Dermis blood vessel endothelial cell (primary cell): ENCODE results near the gene CUX1. TPM values are rescaled to one million over a fixed set of nuclear protein-coding genes. Genes with fewer than 3 reads are reported as not detected.
A peak's percentile ranks its signal among the peaks of the same experiment; 100 is the strongest.
"Not testable (repeated sequence)": the region's sequence is repeated elsewhere in the genome, so short reads cannot be mapped to it uniquely, and the experiment has no call there.

ENCODE experiments used
- DNase-seq: peaks from one replicate; pipeline ENCODE4 v3.0.0; 2010
- total RNA-seq: library from RNA; depleted of rRNA; stranded (reverse); fragments of >200 nt; gene quantifications from 2 replicates; pipeline ENCODE4 v1.2.3, GENCODE V29; 2014

CUX1 gene
- total RNA-seq, 1 donor from 2014 or later = 39.5 TPM

DNA sequence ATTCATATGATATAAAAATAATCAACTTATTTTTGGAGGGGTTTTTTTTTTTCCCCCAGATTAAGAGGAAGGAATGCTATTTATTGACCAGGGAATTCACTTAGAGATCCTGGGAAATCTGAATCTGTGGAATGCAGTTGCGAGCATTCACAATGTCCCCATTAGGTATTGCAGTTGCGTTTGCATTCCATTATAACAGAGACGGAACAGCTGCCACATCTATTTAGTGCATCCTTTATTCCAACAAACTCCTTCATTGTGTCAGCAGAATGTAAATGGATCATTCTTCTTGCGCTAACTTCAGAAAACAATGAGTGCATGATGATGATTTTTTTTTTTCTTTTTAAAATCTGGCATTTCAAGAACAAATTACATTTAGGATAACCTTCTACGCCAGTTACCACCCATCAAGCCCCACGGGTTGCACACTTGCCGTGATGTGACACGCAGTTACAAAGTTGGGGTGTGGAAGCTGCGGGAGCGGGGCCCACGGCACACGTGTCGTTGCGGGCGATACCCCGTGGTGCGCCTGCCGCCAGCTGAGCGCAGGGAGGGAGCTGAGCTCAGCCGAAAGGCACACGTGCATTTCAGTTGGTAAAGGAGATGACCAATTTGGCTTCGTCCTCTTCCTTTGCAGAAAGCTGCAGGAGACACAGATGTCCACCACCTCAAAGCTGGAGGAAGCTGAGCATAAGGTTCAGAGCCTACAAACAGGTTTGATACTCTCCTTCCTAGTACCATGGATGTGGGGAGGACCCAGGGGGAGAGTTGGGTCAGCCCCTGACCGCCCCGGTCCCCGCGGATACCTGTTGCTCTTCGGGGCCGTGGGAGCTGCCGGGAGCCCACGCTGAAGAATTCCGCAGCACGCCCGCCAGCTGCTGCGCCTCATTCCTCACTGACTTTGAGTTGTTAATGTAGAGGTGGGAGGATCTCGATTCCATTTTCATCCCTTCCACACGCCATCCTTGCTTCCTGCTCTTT is 293.9 kb downstream of the CUX1 start:
- no peak for DNase-seq

DNA sequence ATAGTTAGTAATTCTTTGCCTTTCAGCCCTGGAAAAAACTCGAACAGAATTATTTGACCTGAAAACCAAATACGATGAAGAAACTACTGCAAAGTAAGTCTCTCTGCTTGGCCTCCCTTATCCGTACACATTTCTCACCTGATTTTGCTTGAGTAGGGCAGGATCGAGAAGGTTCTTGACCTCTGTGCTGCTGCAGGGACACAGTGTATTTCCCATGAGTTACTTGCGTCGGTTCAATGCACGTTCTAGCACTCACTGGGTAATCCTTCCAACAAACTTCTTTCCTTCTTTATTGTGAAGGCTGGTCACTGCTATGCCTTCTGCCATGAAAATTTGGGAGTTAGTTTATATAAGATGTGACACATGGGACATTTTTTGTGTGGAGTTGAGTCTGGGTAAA is 297.8 kb downstream of the CUX1 start:
- DNase-seq = no peak

DNA sequence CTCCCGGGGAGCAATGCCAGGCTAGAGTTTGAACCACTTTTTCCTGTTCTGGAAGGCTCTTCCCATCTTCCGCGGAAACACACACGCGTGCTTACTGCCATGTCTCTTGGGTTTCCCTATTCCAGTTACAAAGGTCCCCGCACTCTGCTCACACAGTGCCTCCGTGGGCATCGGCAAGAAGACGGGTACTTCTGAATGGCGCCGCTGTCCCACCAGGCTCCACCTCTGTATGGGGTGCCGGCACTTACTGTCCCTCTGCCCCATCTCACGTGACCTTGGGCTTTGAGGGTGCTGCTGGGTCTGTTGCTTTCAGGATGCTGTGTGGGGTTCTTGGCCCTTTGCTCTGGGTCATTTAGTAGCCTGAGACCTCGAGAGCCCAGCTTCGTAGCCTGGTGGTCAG is 298.5 kb downstream of the CUX1 start:
- no peak for DNase-seq

DNA sequence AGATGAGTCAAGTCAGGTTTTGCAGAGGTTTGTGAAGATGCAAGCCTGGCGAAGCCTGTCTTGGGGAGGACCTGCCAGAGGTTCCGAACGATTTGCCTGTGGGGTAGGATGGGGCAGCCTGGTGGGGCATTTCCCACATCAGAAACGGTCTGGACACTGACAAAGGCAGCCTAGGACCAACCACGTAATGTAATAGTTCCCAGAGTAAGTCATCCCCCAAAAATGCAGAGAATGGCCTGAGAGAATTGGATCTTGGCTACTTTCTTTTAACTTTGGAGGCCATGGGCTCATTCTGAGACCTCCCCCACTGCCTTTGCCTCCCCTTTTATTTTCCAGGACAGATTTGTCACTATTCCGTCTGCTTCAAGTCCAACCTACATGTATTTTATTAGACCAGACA is 300.3 kb downstream of the CUX1 start:
- no peak for DNase-seq

DNA sequence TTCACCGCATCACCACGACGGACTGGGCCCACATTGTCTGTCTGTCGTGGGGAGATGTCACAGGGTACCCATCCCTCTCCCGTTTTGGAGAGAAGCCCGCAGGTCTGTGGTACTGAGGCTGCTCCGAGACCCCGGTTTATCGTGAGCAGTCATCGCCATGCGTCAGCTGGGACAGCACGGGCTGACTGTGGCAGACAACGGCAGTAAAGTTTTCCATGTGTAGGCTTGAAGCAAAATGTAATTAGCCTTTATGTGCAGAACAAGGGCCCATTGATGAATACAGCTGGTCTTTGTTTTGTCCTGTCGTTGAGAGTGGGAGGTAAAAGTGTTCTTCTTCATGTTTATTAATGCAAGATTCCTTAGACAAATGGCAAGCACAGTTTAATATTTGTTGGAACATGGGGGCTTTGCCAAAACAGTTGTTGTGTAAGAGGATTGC is 301.8 kb downstream of the CUX1 start:
- DNase-seq = no peak

DNA sequence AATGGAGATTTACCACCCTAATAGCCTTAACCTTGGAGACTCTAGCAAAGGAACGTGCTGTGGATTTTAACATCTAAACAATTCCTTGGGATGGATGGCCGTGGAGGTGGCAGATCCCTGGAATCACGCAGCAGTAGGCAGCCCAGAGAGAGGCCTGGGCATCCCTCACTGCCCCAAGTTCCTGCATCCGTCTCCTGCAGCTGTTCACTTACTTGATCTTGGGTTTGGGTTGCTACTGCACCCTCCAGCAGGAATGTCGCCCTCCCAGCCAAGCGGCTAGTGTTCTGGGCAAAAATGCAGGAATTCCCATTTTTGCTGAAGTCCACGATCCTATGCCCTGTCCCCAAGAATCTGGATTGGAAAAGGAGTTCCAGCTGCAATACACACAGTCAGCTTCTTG is 302.5 kb downstream of the CUX1 start:
- DNase-seq = no peak

DNA sequence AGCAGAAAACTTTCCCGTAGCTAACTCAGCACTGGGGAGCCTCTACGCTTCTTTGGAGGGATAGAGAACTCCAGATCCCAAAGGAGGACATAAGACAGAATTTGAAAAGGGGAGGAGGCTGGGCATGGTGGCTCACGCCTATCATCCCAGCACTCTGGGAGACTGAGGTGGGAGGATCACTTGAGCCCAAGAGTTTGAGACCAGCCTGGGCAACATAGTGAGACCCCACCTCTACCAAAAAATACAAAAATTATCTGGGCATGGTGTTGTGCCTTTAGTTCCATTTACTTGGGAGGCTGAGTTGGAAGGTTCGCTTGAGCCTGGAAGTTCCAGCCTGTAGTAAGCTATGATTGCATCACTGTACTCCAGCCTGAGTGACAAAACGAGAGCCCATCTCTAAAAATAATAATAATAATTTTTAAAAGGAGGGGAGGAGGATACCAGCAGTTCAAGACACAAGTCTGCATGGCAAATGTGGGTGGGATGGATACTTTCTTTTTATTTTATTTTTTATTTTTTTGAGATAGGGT is 303.3 kb downstream of the CUX1 start:
- no peak for DNase-seq

DNA sequence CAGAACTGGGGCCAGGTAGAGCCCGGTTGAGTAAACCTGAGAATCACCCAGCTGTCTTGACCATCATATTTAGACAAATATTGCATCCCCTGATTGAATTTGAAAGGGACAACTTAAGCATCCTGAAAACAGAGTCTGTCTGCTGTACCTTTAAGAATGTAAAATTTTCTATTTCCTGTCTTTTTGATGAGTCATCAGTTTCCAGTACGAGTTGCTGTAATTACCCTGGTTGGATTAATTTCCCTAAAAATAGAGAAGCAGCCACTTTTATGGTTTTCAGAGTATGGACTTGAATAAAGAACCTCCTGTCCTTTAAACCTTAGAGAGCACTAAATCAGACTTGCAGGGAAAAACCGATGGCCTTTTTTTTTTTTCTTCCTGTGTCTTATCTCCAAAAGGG is 304.6 kb downstream of the CUX1 start:
- peak; percentile 40 for DNase-seq

DNA sequence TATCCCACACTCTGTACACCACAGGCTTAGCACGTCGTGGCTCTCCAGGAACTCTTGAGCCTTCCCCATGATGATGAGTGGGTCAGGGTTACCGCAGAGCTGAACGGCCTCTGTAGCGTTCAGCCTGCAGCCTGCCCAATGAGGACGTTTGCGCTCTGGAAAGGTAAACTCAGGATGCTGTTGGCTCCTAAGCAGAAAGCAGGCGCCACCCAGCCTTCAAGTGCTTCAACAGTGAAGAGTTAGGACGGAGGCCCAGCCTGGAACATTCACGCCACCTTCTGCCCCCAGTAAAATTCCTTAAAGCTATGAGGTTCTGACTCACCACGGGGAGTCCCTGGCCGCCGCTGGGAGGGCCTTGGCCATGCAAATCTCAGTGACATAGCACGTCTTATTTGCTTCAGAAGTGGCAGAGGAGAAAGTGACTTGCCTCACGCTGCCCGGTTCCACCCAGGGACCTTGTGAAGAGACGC is 307.7 kb downstream of the CUX1 start:
- DNase-seq = peak; percentile 18

DNA sequence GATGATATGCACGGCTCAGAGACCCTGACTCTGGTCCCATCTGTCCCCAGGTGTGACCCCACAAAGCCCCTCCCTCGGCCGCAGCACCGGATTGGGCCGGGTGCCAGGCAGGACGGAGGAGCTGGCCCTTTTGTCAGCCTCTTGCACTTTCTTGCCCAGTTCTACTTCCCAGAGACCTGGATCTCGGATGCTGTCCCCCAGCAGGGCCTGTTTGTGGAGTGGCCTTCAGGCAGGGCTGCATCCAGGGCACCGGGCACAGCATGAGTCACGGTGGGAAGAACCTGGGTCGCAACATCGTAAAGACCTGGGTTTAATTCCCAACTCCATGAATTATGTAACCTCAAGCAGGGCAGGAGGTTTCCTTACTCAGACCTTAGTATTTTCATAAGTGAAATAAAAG is 310.9 kb downstream of the CUX1 start:
- DNase-seq = no peak

DNA sequence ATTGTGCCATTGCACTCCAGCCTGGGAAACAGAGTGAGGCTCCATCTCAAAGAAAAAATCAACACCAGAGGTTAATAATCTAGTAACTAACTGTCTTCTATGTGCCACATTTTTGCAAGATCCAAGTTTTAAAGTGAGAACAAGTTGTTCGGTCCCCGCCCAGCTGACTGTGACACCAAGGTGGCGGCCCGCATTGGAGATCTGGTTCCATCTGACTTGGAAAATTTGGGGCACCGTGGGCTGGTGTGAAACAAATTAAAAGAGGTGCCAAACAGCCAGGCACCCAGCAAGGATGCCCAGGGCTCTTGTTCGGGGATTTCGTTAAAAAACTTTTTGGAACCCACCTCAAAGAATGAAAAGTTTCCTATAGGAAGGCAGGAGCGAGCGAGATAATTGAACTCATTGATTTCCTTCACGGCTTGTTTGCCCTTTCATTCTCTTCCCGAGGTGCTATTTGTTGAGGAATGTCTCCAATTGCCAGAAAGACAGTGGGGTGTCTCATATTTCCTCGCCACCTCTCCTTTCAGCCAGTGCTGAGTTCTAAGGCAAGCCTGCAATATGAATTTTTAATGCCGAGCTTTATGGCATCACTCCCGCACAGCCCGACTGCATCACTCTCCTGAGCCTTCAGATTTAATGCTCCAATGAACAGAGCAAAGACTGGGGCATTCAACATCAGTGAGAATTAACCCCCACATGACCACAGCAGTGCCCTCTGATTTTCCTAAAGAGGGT is 312.4 kb downstream of the CUX1 start:
- DNase-seq = no peak

DNA sequence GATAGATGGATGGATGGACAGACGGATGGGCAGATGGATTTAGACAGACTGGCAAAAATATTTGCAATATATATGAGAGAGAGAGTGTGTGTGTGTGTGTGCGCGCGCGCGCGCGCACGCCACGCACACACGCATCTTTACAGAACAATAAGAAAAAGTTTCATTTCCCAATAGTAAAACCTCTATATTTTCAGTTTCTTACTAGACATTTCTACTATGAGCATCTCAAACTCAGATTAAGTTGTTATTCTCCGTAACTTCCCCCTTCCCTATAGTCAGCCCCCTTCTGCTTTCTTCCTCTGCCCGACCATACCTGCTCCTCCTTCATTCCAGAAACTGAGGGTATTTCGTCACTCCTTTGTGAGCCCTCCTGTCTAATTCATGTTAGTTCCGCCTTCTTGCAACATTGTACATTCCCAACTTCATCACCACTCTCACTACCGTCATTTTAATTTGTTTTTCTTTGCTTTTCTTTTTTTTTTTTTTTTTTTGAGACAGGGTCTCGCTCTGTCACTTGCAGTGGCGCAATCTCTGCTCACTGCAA is 314.9 kb downstream of the CUX1 start:
- DNase-seq = no peak

DNA sequence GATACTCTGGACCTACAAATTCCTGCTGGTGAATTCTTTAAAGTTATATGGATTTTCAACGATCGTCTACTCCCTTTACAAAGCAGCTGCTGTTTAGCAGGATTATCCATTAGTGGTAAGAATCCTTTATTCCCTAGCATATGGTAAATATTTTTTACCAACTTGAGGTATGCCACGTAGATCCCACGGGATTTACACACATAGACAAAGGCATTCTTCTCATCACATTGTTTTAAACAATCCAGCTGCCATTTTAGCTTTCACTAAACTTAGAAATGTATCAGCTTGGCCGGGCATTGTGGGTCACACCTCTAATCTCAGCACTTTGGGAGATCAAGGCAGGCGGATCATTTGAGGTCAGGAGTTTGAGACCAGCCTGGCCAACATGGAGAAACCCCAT is 321.2 kb downstream of the CUX1 start:
- no peak for DNase-seq

DNA sequence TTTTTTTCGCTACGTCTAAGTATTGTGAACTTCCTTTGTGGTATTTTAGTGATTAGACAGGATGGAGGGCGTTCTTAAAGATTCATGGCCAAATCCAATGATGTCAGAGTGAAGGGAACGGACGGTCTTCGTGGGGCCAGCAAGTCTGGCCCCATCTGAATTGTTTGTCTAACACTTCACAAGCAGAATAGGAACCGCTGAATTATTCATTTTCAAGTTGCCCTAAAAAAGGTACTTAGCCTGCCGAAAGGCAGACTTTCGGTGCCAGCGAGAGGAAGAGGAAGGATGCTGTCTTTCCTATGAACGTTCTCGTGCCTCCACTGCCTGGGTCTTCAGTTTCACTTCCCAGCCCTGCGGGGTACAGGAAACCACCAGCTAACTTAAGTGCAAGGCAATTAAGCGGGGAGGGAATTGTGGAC is 323.5 kb downstream of the CUX1 start:
- peak; percentile 26 for DNase-seq

DNA sequence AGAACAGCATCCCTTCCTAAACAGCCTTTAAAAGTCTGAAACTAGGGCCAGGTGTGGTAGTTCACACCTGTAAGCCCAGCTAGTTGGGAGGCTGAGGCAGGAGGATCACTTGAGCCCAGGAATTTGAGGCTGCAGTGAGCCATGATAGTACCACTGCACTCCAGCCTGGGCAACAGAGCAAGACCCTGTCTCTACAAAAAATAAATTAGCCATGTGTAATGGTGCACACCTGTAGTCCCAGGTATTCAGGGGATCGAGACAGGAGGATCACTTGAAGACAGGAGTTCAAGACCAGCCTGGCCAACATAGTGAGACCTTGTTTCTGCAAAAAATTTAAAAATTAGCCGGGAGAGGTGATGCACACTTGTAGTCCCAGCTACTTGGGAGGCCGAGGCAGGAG is 325.0 kb downstream of the CUX1 start:
- DNase-seq = not testable (repeated sequence)

DNA sequence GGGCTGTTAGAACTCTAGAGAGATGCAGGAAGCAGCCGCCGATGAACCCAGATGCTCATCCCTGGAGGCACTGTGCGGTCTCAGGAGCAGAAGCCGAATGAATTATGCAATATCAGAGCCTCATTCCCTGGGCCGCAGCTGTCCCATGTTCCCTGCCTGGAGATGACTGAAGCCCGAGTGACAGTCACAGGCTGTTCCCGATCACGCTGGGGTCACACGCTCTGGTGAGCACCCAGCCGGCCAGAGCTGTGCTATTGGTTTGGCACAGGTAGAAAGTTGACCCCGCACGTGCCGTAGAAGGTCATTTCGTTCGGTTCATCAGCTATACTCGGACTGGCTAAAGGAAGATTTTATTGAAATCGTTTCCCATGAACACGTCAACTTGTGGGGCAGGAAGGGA is 328.7 kb downstream of the CUX1 start:
- DNase-seq = no peak

DNA sequence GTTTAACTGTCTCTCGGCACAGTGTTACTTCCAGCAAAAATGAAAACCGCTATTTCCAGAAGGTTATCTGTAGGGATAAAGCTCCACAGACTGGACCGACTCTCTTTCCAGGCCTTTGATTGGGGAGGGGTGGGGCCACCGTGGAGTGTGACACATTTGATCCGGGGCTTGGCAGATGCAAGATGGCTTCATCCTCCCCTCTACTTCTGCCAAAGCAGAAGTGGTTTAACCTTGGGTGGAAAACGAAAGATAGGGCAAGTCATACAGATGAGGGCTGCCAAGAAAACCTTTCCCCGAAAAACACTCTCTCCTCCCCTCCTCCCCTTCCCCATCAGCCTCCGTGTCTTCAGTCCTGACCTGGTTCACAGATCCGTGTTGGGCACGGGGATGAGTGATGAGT is 329.6 kb downstream of the CUX1 start:
- no peak for DNase-seq

DNA sequence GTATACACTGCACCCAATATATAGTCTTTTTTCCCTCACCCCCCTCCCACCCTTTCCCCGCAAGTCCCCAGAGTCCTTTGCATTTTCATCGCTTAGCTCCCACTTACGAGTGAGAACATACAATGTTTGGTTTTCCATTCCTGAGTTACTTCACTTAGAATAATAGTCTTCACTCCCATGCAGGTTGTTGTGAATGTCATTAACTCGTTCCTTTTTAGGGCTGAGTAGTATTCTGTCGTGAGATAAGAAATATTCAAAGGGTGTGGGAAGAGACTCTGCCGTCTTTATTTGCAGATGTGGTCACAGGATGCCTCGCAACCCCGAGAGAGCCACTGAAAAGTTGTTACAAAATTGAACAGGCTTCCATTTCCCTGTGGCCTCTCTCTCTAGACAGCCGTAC is 331.4 kb downstream of the CUX1 start:
- DNase-seq = no peak

DNA sequence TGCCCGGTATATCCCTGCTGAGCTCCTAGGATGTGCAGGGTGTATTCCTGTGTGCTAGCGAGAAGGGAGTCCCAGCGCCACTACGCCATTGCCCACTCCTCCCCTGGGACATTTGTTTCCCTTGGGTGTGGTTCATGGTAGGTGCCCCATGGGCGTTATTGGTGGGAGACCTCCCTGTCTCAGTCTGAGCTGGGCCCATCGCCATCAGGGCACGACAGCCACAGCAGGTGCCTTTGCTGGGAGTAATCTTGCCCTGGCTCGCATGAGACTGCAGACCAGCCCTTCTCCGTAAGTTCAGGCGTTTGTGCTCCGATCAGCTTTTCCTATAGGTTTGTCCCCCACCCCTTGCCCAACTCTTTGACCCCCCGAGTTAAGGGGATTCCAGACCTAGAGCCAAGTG is 332.0 kb downstream of the CUX1 start:
- DNase-seq = no peak

DNA sequence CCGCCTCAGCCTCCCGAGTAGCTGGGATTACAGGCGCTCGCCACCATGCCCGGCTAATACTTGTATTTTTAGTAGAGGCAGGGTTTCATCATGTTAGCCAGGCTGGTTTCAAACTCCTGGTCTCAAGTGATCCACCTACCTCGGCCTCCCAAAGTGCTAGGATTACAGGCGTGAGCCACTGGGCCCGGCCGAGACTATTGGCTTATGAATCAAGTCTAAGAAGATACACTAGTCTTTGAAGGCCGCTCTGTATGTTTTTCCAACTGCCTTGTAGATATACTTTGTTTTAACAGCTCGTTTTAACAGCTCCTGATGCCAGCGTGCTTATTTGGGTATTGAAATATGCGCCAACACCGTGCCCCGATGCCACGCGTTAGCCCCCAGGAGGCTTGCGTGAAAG is 332.8 kb downstream of the CUX1 start:
- no peak for DNase-seq

DNA sequence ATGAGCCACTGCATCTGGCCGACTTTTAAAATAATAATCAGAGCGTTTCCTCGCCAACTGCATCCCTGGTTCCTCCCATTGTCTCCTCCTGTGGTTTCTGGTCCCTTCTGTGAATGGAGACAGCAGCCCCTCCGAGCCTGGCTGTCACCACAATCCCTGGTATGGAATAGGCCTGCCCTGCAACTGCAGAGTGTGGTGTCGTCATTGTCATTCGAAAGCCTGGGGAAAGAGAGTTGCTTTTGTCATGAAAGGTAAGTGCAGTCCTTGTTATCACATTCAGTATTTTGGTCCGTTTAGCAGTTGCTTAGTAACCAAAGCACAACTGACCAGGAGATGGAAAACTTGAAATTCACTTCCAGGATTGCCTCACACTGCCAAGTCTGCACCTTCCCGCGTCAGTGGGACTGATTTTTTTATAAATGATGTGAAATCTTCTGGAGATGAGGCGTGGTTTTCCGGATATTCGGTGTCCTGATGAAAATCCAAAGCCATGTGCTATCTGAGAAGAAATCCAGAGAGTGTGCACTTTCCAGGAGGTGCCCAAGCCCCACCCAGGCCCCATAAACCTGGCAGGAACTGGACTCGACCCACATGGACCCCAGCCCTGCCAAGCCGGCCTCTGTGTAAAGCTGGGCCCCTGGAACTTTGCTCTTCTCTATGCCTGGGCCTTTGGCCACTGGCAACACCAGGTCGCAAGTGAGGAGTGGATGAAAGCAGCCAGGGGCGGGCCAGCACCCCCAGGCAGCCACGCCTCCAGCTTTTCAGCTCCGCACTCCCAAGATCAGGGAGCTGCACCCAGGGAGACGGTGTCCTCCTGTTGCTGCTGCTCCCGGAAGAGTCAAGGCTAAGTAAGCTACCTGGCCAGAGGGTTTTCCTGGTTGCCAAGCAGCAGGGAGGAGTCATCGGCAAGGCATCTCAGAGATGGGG is 335.5 kb downstream of the CUX1 start:
- DNase-seq = peak; percentile 58

DNA sequence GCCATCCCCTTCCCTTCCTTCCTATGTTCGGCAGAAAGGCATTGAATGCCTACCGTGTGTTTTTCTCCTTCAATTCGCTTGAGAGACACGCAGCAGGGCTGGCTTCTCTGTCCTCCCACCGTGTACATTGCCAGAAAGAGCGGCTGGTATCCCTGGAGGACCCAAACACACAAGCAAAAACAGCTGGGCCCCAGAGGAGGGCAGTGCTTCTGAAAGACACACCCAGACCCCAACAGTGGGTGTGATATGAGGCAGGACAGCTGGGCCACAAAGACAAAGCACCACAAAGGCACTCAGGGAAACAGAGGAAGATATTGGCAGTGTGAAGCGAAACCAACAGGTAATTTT is 336.1 kb downstream of the CUX1 start:
- DNase-seq = no peak
